ENCODE results near the gene NT5M. TPM values are rescaled to one million over a fixed set of nuclear protein-coding genes. Genes with fewer than 3 reads are reported as not detected.

NT5M gene
- total and polyA plus RNA-seq, 5 donors = 3.4 to 6.3 (median 5.3) TPM

DNA sequence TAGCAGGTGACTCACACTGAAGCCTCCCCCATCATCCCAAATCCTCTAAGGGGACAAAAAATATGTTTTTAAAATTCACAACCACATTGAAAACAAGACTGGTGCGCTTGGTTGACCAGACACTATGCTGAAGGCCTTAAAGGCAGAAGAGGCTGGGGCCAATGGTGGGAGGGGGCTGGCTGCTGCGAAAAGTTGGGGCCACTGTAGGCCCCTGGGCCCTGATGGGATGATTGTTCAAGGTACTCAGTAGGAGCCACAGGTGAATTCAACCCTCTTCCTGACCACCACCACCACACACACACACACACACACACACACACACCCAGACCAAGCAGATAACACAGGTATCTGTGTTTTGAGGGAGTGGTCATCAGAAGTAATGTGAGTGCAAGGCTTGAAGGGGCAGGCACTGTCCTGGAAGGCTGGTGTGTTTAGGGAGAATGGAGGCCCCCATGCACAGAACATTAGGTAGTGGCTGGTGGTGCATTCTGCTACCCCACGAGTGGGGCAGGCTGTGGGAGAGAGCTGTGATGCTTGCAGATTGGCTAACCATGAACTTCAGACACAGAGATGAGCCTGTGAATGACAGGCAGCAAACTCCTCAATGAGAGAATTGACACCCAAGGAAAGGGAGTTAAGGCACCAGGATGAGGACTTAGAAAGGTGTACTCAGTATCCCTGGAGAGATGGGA, 55.0 kb downstream of the NT5M start:
- Histone ChIP-seq H3K27me3 (ENCODE audit: control insufficient read depth, insufficient read depth) (no peaks in the 10 kb centered on the region), H3K4me3 (ENCODE audit: low read length) (no peak overlapping the region), H3K9me3 (ENCODE audit: control insufficient read depth, low read length) (no peaks in the 10 kb centered on the region), H3K27ac (ENCODE audit: low read length) (no peak overlapping the region), H3K4me1 (ENCODE audit: control insufficient read depth, insufficient read depth, low read length) (no peaks in the 10 kb centered on the region)
- DNase-seq = no peak
- intact Hi-C loops (cut with DNase I) = loop anchor here in 2 of 4 donors (5.0 to 10.0 kb wide), 5 partner anchors 134 to 279 kb away; partner anchors contain the start of gene RASD1 (in 1 of the 2)
- 76% methylated on average over 3 of the region's 3 CpGs for WGBS
- ATAC-seq = no peak

DNA sequence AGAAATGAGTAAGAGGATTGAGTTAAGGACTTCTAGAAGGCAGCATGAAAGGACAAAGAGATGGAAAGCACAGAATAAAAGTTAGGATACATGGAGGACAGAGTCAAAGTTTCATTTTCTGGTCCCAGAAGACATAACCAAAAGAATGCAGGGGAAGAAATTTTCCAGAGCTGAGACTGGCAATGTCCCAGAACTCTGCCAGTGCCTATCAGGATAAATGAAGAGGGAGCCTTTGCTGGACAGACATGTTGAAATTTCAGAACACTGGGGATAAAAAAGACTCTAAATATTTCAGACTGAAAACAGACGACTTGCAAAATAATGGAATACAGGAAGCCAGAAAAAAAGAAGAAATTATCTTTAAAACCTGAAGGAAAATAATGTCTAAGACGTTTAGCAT, 55.7 kb downstream of the NT5M start:
- intact Hi-C loops (cut with DNase I) = loop anchor here in 2 of 4 donors (5.0 to 10.0 kb wide), 5 partner anchors 133 to 278 kb away; partner anchors contain the start of gene RASD1 (in 1 of the 2)
- H3K9me3 ChIP-seq (ENCODE audit: control insufficient read depth, low read length) = no peaks in the 10 kb centered on the region
- ATAC-seq = no peak
- no peaks in the 10 kb centered on the region for H3K4me1 ChIP-seq (ENCODE audit: control insufficient read depth, insufficient read depth, low read length)
- H3K27ac ChIP-seq (ENCODE audit: low read length) = no peak overlapping the region
- WGBS = 26% methylated on average over 2 of the region's 2 CpGs
- DNase-seq = no peak
- H3K4me3 ChIP-seq (ENCODE audit: low read length) = no peak overlapping the region
- H3K27me3 ChIP-seq (ENCODE audit: control insufficient read depth, insufficient read depth) = no peaks in the 10 kb centered on the region

DNA sequence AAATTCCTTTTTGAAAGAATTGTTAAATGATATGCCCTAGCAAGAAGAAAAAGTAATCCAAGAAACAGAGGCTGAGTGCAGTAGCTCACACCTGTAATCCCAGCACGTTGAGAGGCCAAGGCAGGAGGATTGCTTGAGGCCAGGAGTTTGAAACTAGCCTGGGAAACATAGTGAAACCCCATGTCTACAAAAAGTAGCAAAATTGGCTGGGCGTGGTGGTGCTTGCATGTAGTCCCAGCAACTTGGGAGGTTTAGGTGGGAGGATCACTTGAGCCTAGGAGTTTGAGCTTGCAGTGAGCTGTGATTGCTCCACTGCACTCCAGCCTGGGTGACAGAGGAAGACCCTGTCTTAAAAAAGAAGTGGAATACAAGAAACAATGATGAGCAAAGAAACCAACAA, 56.1 kb downstream of the NT5M start:
- H3K4me1 ChIP-seq (ENCODE audit: control insufficient read depth, insufficient read depth, low read length) = no peaks in the 10 kb centered on the region
- H3K4me3 ChIP-seq (ENCODE audit: low read length) = no peak overlapping the region
- DNase-seq (no peak), ATAC-seq (no peak)
- intact Hi-C loops (cut with DNase I) = loop anchor here in 2 of 4 donors (5.0 to 10.0 kb wide), 5 partner anchors 133 to 278 kb away; partner anchors contain the start of gene RASD1 (in 1 of the 2)
- no peaks in the 10 kb centered on the region for H3K27me3 ChIP-seq (ENCODE audit: control insufficient read depth, insufficient read depth)
- no peaks in the 10 kb centered on the region for H3K9me3 ChIP-seq (ENCODE audit: control insufficient read depth, low read length)
- 79% methylated on average over 2 of the region's 2 CpGs for WGBS
- no peak overlapping the region for H3K27ac ChIP-seq (ENCODE audit: low read length)

DNA sequence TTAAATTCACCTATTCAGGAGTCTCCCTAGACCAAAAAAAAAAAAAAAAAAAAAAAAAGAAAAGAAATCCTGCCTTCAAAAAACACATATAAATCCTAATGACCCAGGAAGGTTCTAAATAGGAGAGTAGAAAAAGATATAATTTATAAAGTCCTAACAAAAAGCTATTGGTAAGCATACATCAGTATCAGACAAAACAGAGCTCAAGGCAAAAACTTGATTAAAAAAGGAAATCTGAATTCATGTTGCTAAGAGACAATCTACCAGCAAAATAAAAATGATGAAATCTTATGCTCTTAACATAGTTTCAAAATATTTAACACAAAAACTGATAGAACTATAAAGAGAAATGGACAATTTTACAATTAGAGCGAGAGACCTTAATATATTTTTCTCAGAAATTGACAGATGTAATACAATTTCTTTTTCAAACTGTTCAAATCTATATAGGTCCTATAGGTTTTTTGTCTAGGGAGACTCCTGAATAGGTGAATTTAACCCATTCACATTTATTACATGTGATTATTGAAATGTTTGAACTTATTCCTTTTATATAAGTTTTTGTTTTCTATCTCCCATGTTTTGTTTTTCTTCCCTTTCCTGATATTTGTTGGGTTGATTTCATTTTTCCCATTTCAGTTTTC, 57.0 kb downstream of the NT5M start:
- Histone ChIP-seq H3K4me3 (ENCODE audit: low read length) (no peak overlapping the region), H3K4me1 (ENCODE audit: control insufficient read depth, insufficient read depth, low read length) (peaks cover 4% of the 10 kb centered on the region), H3K27me3 (ENCODE audit: control insufficient read depth, insufficient read depth) (no peaks in the 10 kb centered on the region), H3K9me3 (ENCODE audit: control insufficient read depth, low read length) (no peaks in the 10 kb centered on the region), H3K27ac (ENCODE audit: low read length) (no peak overlapping the region)
- no peak for DNase-seq
- intact Hi-C loops (cut with DNase I) = no loop called here
- no peak for ATAC-seq
- WGBS = 84% methylated on average over 1 of the region's 1 CpG

DNA sequence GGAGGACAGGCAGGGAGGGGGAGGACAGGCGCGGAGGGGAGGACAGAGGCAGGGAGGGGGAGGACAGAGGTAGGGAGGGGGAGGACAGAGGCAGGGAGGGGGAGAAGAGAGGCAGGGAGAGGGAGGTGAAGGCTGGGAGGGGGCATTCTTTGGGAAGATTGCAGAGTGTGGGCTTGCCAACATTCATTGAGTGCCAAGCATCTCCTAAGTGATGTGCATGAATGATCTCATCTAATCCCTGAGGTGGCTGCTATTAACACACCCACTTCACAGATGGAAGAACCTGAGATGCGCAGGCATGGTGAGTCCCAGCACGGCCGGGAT, 58.3 kb downstream of the NT5M start:
- Histone ChIP-seq H3K27ac (ENCODE audit: low read length) (no peak overlapping the region), H3K4me3 (ENCODE audit: low read length) (no peak overlapping the region), H3K9me3 (ENCODE audit: control insufficient read depth, low read length) (no peaks in the 10 kb centered on the region), H3K4me1 (ENCODE audit: control insufficient read depth, insufficient read depth, low read length) (peaks cover 4% of the 10 kb centered on the region), H3K27me3 (ENCODE audit: control insufficient read depth, insufficient read depth) (no peaks in the 10 kb centered on the region)
- 70% methylated on average over 5 of the region's 5 CpGs for WGBS
- intact Hi-C loops (cut with DNase I) = no loop called here
- DNase-seq (peak; percentile 24 to 60 (median 39)), ATAC-seq (peak in 1 of 2 donors; percentile 20)

DNA sequence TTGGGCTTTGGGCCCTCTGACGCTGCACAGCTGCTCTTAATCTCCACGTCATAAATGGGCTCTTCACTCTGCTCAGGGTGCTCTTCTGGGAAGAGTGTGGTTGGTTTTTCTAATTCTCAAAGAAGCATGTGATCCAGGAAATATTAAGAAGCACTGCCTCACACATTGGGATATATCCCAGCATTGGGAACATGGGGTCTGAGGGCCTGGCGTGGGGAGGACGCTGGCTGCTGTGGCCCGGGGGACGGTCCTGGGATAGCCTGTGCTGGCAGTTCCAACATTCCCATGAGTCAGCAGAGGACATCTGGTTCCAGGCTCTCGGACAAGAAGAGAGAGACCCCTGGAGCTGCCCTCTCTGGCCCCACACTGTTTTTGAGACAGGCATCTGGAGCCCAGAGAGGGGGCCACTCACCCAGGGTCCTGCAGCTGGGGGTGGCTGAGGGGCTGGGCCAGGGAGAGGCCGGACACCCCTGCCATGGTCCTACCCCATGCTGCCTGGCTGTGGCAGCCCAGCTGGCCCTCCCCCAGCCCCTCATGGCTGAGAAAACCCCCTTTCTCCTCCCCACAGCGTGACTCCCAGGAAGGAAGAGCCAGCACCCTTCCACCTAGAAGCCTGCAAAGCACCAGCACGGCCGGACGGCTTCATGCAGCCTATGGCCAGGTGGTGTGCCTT, 58.8 kb downstream of the NT5M start:
- H3K4me3 ChIP-seq (ENCODE audit: low read length) = no peak overlapping the region
- peaks cover 6% of the 10 kb centered on the region for H3K4me1 ChIP-seq (ENCODE audit: control insufficient read depth, insufficient read depth, low read length)
- 62% methylated on average over 12 of the region's 12 CpGs for WGBS
- H3K27ac ChIP-seq (ENCODE audit: low read length) = no peak overlapping the region
- intact Hi-C loops (cut with DNase I) = no loop called here
- DNase-seq (peak; percentile 69 to 76 (median 76)), ATAC-seq (peak; percentile 71 to 73)
- no peaks in the 10 kb centered on the region for H3K9me3 ChIP-seq (ENCODE audit: control insufficient read depth, low read length)
- no peaks in the 10 kb centered on the region for H3K27me3 ChIP-seq (ENCODE audit: control insufficient read depth, insufficient read depth)

DNA sequence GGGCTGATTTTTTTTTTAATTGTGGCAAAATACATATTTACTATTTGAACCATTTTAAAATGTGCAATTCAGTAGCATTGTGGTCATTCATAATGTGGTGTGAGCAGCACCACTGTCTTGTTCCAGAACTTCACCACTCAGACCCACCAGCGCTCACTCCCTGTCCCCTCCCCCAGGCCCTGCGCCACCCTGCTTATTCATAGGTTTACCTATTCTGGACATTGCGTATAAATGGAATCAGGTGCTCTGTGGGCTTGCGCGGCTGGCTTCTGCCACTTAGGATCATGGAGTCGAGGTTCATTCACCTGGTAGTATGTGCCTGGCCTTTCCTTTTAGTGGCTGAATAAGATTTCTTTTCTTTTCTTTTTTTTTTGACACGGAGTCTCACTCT, 59.4 kb downstream of the NT5M start:
- WGBS = 94% methylated on average over 7 of the region's 7 CpGs
- no peaks in the 10 kb centered on the region for H3K9me3 ChIP-seq (ENCODE audit: control insufficient read depth, low read length)
- H3K4me3 ChIP-seq (ENCODE audit: low read length) = no peak overlapping the region
- intact Hi-C loops (cut with DNase I) = no loop called here
- no peaks in the 10 kb centered on the region for H3K27me3 ChIP-seq (ENCODE audit: control insufficient read depth, insufficient read depth)
- ATAC-seq (no peak), DNase-seq (peak in 1 of 3 donors; percentile 20)
- H3K4me1 ChIP-seq (ENCODE audit: control insufficient read depth, insufficient read depth, low read length) = peaks cover 6% of the 10 kb centered on the region
- H3K27ac ChIP-seq (ENCODE audit: low read length) = no peak overlapping the region

DNA sequence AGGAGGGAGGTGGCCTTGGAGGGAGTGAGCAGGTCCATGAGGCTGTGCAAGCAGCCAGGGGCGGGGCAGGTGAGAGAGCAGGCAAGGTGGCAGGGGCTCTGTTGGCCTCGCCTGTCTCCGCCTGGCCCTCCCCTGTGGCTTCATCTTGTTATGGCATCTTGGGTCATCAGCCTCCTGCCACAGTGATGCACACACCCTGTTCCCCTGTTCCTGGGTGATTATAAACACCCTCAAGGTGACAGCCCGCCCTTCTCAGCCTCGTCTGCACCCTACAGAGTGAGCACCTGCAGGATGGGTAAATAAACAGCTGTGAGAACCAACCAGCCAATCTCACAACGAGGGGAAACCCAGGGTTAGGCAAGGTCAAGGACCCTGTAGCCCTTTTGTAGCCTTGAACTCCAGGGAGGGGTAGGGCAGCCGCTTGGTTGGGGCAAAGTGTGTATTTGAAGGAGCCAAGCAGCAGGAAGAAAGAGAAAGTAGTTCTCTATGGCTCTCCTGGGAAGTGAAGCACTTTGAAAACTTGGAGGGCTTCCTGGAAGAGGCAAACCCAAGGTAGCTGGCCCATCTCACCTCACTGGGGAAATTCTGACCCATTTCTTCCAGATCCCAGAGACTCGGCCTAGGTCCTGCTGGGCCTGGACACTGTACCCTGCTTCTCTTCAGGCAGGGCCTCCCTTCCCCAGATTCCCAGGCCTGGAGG, 60.6 kb downstream of the NT5M start:
- Histone ChIP-seq H3K27ac (ENCODE audit: low read length) (no peak overlapping the region), H3K4me1 (ENCODE audit: control insufficient read depth, insufficient read depth, low read length) (peaks cover 6% of the 10 kb centered on the region), H3K27me3 (ENCODE audit: control insufficient read depth, insufficient read depth) (no peaks in the 10 kb centered on the region), H3K4me3 (ENCODE audit: low read length) (no peak overlapping the region), H3K9me3 (ENCODE audit: control insufficient read depth, low read length) (no peaks in the 10 kb centered on the region)
- no peak for ATAC-seq
- DNase-seq = peak in 1 of 3 donors; percentile 37
- WGBS = 80% methylated on average over 8 of the region's 8 CpGs
- intact Hi-C loops (cut with DNase I) = no loop called here

DNA sequence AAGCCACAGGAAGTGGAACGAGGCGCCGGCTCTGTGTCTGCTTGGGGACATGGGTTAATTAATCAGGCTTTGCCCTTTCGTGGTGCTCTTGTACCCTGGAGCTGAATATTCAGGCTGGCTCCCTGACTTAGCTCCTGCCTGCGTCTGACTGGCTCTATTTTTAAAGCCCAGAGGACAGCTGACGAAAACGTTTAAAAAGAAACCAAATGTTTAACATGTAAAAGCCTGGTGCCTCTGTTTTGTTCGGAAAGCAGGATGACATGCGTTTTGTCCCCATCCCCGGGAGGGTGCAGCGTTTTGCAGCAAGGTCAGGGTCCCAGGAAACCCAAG, 61.1 kb downstream of the NT5M start:
- intact Hi-C loops (cut with DNase I) = no loop called here
- DNase-seq = peak in 1 of 3 donors; percentile 30
- Histone ChIP-seq H3K27ac (ENCODE audit: low read length) (no peak overlapping the region), H3K4me3 (ENCODE audit: low read length) (no peak overlapping the region), H3K4me1 (ENCODE audit: control insufficient read depth, insufficient read depth, low read length) (peaks cover 6% of the 10 kb centered on the region), H3K9me3 (ENCODE audit: control insufficient read depth, low read length) (no peaks in the 10 kb centered on the region), H3K27me3 (ENCODE audit: control insufficient read depth, insufficient read depth) (no peaks in the 10 kb centered on the region)
- WGBS = 41% methylated on average over 11 of the region's 11 CpGs
- no peak for ATAC-seq

DNA sequence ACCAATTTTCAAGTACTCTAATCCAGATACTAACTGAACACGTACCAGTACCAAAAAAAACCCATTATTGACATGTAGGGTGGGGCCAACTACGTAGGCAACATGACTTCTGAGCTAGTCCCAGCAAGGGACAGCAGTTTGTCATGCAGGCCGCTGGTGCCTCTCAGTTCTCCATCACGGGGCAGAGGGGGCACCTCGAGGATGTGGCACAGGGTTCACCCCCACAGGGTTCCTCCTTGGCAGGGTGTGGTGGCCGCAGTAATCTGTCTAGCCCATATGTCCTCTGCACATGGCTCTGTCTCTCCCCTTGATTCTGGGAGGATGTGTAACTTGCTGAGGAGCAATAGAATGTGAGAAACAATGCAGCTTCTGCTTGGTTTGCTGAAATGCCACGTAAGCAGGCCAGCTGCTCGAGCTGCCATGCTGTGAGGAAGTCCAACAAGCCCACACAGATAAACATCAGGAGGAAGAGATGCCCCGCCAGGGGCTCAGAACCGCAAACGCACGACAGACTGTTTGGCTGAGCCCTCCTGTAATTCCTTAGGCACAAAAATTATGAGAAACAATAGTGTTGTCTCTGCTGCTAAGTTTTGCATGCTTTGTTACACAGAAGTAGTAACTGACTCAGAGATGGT, 62.4 kb downstream of the NT5M start:
- H3K27ac ChIP-seq (ENCODE audit: low read length) = no peak overlapping the region
- WGBS = 90% methylated on average over 12 of the region's 12 CpGs
- H3K9me3 ChIP-seq (ENCODE audit: control insufficient read depth, low read length) = no peaks in the 10 kb centered on the region
- H3K27me3 ChIP-seq (ENCODE audit: control insufficient read depth, insufficient read depth) = no peaks in the 10 kb centered on the region
- H3K4me3 ChIP-seq (ENCODE audit: low read length) = no peak overlapping the region
- DNase-seq (peak in 1 of 3 donors; percentile 41), ATAC-seq (no peak)
- H3K4me1 ChIP-seq (ENCODE audit: control insufficient read depth, insufficient read depth, low read length) = peaks cover 6% of the 10 kb centered on the region
- intact Hi-C loops (cut with DNase I) = no loop called here

Data from right cardiac atrium (tissue), 5 donors.